GM21515 (cell line): ENCODE measurements around the gene CRB1.

Experiments
- ATAC-seq: cut with Tn5 transposase; IDR thresholded peaks from one replicate; pipeline ENCODE4 v1.9.1; 2021; ENCODE audit not compliant: unreplicated experiment

The CRB1 gene

DNA sequence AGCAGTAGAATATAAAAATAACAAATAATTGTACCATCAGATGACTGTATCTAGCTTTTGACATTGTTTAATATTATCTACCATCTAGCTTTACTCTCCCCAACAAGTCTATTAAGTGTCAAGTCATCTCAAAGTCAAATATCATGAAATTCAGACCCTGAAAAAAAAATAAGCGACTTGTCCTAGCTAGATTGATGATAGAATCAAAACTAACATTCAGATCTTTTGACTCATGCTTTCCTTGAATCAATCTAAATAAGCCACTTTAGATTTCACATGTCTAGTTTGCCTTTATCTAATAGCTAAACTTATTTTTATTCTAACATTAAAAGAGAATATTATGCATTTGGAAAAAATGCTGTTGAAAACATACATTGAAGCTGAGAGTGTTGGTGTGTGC is 35.4 kb downstream of the CRB1 start:
- no peak for ATAC-seq

GRCh38 chr1:197304638-197305200 is 36.7 kb downstream of the CRB1 start:
- ATAC-seq: no peak

DNA sequence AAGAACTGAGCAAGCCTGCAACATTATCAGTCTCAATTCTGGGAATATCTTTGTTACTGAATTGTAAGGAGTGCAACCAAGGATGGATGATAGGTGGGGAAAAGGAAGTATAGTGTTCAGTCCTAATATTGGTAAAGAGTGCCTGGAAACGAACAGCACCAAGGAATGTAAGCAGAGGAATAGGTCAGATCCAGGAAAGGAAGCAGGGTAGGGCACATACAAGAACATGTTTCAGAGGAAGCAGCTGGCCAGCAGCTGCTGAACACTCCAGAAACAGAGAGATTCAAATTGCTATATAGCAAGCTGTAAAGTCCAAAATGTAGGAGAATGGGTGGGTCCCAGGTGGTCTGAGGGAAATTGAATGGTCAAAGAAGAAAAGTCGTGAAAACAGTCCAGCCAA is 37.9 kb downstream of the CRB1 start:
- no peak for ATAC-seq

- ATAC-seq: no peak
Observed at GRCh38 chr1:197306381-197307062, 38.5 kb downstream of the CRB1 start.

DNA sequence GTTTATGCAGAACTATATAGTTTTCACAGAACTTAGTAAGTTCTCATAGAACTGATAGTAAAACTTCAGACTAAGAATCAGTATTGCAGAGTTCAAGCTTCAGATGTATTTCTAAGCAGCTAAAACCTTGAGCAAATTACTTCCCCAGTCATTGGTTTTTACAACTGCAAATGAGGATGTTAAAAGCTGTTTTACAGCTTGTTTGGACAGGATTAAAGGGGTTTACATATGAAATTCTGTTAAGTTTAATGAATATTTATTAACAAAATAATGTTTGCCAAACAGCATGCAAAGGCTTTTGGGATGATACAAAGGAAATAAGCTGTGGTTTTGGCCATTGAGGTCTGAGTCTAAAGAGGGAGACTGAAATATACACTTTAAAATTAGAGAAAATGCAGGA is 39.1 kb downstream of the CRB1 start:
- no peak for ATAC-seq

DNA sequence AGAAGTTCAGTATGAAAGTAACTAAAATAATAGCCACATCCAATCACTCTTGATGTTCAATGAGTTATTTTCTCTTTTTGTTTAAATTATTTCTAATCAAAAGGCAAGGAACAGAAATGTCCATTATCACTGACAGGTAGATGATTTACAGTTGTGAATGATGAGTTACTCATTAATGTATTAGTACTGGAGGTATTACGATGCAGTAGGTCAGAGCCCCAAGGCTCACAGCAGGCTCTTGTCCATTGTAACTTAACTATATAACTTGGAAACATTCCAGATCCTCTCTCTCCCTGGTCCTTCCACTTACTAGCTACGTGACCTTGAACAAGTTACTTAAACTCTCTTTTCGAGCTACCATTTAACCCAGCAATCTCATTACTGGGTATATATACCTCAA is 39.5 kb downstream of the CRB1 start:
- ATAC-seq: no peak

DNA sequence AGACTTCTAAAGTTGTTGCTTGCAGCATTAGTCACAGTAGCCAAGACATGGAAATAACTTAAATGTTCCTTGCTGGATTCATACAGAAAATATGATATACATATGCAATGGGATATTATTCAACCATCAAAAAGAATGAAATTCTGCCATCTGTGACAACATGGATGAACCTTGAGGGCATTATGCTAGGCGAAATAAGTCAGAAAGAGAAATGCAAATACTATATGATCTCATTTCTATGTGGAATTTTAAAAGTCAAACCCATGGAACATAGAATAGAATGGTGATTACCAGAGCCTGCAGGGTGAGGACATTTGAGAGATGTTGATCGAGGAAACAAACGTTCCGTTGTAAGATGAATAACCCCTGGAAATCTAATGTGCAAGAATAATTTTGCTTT is 43.0 kb downstream of the CRB1 start:
- ATAC-seq: no peak

DNA sequence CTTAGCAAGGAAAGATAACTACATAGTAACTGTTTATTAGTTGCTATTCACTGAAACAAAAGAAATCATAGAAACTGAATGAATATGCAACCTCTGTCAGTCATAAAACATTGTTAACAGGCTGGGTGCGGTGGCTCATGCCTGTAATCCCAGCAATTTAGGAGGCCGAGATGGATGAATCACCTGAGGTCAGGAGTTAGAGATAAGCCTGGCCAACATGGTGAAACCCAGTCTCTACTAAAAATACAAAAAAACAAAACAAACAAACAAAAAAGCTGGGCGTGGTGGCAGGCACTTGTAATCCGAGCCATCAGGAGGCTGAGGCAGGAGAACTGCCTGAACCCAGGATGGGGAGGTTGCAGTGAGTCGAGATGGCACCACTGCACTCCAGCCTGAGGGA is 44.1 kb downstream of the CRB1 start:
- no peak for ATAC-seq

GRCh38 chr1:197313713-197314112 is 45.7 kb downstream of the CRB1 start:
- no peak for ATAC-seq

DNA sequence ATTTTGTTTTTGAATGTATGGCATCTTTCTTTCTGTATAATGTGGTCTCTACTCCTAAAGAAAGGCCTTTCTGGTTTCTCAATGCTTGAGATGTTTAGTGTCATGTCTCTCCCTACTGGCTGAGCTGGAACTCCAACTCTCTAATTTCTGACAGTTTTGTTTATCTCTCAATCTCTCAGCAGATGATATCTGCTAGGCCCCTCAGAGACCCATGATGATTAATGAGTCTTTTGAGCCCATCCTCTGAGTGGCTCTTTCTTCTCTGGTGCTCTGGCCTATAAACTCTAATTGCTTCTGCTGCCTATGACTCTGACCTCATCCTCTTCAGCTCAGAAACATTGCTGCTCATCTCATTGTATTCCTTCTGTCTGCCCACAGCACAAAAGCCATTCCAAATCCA is 46.6 kb downstream of the CRB1 start:
- no peak for ATAC-seq

DNA sequence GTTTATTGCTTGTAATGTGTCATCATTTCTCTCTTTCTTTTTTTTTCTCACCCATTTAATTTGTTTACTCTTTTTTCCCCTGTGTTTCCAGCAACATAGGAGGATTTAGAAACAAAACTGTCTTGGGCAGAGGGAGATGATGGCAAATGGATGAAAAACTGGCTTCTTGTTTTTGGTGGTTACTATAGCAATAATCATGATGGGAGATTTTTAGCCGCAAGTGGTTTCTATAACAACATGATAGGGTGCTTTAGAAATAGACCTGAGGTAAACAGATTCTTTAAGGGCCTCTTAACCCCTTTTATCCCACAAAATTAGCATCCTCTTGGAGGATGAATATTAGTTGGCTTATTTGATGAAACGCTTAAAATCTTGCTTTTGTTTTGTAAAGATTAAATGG is 51.6 kb downstream of the CRB1 start:
- ATAC-seq: no peak

DNA sequence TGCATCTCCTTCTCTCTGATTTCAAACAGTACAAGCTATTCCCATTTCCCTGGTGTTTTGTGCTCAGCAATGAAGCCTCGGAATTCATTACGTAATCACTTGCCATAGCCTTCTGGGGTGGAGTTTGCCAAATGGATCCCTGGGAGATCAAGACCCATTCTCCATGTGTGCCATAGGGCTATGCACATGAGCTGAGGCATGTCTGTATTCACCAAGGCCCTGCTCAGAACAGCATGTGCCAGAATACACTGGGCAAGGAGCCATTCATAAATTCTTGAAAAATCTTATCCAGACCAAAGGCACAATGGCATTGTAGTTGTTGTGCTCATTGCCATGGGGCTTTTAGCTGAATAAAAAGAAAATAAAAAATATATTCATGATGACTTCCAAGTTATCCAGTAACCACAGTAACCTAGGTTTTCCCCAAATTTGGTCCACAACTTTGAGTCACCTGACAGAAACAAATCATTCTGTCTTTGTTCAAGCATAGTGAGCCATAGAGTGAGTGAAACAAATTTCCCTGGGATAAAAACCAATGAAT is 53.0 kb downstream of the CRB1 start:
- ATAC-seq: no peak

DNA sequence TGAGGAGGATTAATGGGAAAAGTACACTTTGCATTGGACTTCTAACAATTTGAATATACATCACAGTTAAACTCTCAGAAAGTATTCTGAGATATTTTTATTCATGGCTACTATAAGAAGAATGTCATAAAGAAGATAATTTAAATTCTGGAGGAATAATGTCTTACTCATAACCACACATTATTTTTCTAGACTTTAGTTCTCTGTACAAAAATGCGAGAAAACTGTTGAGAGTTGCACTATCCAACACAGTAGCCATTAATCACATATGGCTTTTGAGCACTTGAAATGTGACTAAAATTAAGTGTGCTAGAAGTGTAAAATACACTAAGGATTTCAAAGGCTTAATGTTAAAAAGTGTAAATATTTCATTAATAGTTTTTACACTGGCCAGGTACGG is 53.8 kb downstream of the CRB1 start:
- ATAC-seq: no peak

GRCh38 chr1:197327776-197328364 is 59.8 kb downstream of the CRB1 start:
- ATAC-seq: no peak

- ATAC-seq: no peak
Observed at GRCh38 chr1:197330213-197330612, 62.2 kb downstream of the CRB1 start.

- no peak for ATAC-seq
Observed at GRCh38 chr1:197331565-197331964, 63.5 kb downstream of the CRB1 start.

DNA sequence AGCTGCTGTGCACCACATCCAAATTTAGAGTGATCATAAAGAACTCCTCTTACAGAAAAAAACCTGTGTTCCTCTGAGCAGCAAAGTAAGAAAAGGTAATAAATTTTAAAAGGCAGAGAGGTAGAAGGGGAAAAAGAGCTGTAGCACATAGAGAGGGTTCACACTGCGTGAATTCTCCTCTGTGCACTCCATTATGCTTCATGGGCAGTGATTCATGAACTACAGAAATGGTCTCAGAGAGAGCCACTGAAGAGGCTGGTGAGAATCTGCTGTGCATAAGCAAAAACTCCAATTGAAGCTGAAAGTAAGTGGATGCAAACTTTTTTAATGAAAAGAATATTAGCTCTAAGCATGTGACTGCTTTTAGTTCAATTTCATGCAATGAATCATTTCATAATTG is 65.0 kb downstream of the CRB1 start:
- no peak for ATAC-seq

GRCh38 chr1:197336571-197336970 is 68.5 kb downstream of the CRB1 start:
- ATAC-seq: no peak

- ATAC-seq: no peak
Observed at GRCh38 chr1:197339106-197340060, 71.3 kb downstream of the CRB1 start.

- ATAC-seq: no peak
Observed at GRCh38 chr1:197341626-197342025, 73.6 kb downstream of the CRB1 start.

GRCh38 chr1:197342044-197342565 is 74.1 kb downstream of the CRB1 start:
- ATAC-seq: no peak
